ENCODE data around the gene AGRN. TPM values are rescaled to one million over a fixed set of nuclear protein-coding genes. Genes with fewer than 3 reads are reported as not detected.
A peak's percentile ranks its signal among the peaks of the same experiment; 100 is the strongest.

AGRN gene
- total RNA-seq, 1 experiment from 2014 or later, result 175 TPM

- no peak overlapping the region for H2BK15ac ChIP-seq (ENCODE audit: low read depth, low read length)
- H2BK5ac ChIP-seq (ENCODE audit: insufficient read length, low read length), result no peak overlapping the region
- H3K9me3 ChIP-seq (ENCODE audit: control insufficient read depth, low read depth, low read length), result no peaks in the 10 kb centered on the region
- H3K27ac ChIP-seq (ENCODE audit: insufficient read length, low read depth, low read length), result no peak overlapping the region
- no peaks in the 10 kb centered on the region; the same call in 1 of the 2 replicates for H3K4me1 ChIP-seq (ENCODE audit: insufficient read depth, low read length)
- H3K36me3 Mint-ChIP-seq (ENCODE audit: insufficient read depth in 1 of 3, low read depth in 3 of 3), result peaks cover 0 to 7% (median 0%) of the 10 kb centered on the region in 3 experiments; a peak in 5 of 7 replicates
- H3K23me2 ChIP-seq (ENCODE audit: insufficient read length, low read depth, low read length, poor library complexity, severe bottlenecking), result peaks cover 6% of the 10 kb centered on the region
- H3K9ac ChIP-seq (ENCODE audit: extremely low read depth, insufficient read length, low read length), result no peak overlapping the region
- H3K4ac ChIP-seq (ENCODE audit: low read depth, low read length), result no peak overlapping the region
- no peak overlapping the region for H3K23ac ChIP-seq (ENCODE audit: insufficient read length, low read depth, low read length)
- H3K79me1 ChIP-seq (ENCODE audit: insufficient read depth, low read depth, low read length, poor library complexity, severe bottlenecking), result no peaks in the 10 kb centered on the region
- H3K4me1 Mint-ChIP-seq, result peaks cover 0 to 3% of the 10 kb centered on the region in 2 experiments; a peak in 1 of 4 replicates
- no peak overlapping the region for H2BK20ac ChIP-seq (ENCODE audit: low read depth, low read length, poor library complexity, severe bottlenecking)
- no peak overlapping the region for H3K27ac Mint-ChIP-seq
- no peak overlapping the region; the same call in 1 of the 2 replicates for H3K14ac ChIP-seq (ENCODE audit: insufficient read depth, low read length)
- no peak overlapping the region for H4K8ac ChIP-seq (replicated peaks; ENCODE audit: insufficient read length, low read depth, low read length)
- H3K4me2 ChIP-seq (ENCODE audit: insufficient read depth, insufficient read length, low read length), result peak overlapping the region; percentile 38
- H3K18ac ChIP-seq (ENCODE audit: insufficient read length, low read depth, low read length), result no peak overlapping the region
- no peak overlapping the region for H3T11ph ChIP-seq (ENCODE audit: low read length)
- H4K5ac ChIP-seq (ENCODE audit: insufficient read length, low read depth, low read length), result no peak overlapping the region
- peak; percentile 81 for DNase-seq
- H3K79me2 ChIP-seq (ENCODE audit: insufficient read depth, low read length), result no peaks in the 10 kb centered on the region
- H2BK12ac ChIP-seq (ENCODE audit: insufficient read length, low read depth, low read length), result no peak overlapping the region
- no peak overlapping the region for H2AFZ ChIP-seq (ENCODE audit: low read length)
- no peak overlapping the region for H3K56ac ChIP-seq (ENCODE audit: insufficient read length, low read depth, low read length)
- H2BK120ac ChIP-seq (ENCODE audit: low read depth, low read length, poor library complexity, severe bottlenecking), result no peak overlapping the region
- peak overlapping the region; percentile 38 to 42; a peak in 3 of 5 replicates for H3K4me3 Mint-ChIP-seq
- H4K91ac ChIP-seq (ENCODE audit: insufficient read length, low read depth, low read length), result no peak overlapping the region
- WGBS (ENCODE audit: extremely low coverage, insufficient read length, low lambda C conversion rate), result no CpG with 5 or more reads among the region's 38 CpGs
- no peak for TF ChIP-seq CTCF (conservative IDR thresholded peaks at IDR 0.05)
- no peak overlapping the region for H2AK5ac ChIP-seq (ENCODE audit: insufficient read length, low read length)
- no peaks in the 10 kb centered on the region for H3K27me3 ChIP-seq (ENCODE audit: insufficient read depth, low read length)
- no peaks in the 10 kb centered on the region; a peak in 1 of 5 replicates for H3K9me3 Mint-ChIP-seq
- H3K27me3 Mint-ChIP-seq (ENCODE audit: low read depth), result peaks cover 13% of the 10 kb centered on the region
- H4K20me1 ChIP-seq (ENCODE audit: control insufficient read depth, insufficient read depth, insufficient read length), result no peaks in the 10 kb centered on the region
These were observed 59.6 kb downstream of the AGRN start for GRCh38 chr1:1079408-1080121.

All from H9 (cell line).